ENCODE measurements around the gene FASN. TPM values are rescaled to one million over a fixed set of nuclear protein-coding genes. Genes with fewer than 3 reads are reported as not detected.
A peak's percentile ranks its signal among the peaks of the same experiment; 100 is the strongest.

FASN gene
- polyA plus RNA-seq, 1 of the 3 experiments (the other 2 are of a cell fraction): 55.1 TPM

DNA sequence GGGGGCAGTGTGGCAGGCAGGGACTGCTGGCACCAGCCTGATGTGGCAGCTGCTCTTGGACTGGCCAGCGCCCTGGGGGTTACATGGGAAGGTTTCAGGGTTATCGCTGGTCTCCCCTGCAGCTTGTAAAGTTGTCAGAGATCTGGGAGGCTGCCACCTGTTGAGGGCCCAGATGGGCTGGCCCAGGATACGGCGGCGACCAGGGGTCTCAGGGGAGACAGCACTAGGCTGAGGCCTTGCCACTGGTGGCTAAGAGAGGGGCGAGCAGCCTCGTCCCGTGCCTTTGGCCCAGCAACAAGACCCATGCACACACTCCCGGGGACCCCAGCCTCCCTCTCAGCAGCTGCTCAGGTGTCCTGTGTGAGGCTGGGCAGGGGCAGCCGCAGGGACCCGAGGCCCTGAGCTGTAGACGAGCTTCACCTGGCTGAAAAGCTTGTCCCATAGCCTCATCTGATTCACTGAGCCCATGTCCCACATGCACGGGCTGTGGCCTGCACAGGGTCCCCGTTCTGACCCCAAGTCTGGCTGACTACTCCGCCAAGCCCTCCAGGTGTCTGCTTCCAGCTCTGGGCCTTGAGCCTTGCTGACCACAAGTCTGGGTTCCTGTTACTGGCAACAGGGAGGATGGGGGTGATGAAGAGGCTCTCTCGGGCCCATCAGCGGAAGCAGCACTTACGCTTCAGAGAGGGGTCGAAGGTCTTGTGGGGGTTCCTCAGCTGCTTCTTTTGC, 38.6 kb downstream of the FASN start:
- Histone ChIP-seq H3K27me3 (ENCODE audit: insufficient read depth) (no peaks in the 10 kb centered on the region), H3K27ac (ENCODE audit: low read depth in 2 of 2, low read length in 1 of 2) (peak overlapping the region in 1 of 2 experiments; percentile 39; a peak in 1 of 4 replicates), H3K9me3 (no peaks in the 10 kb centered on the region), H3K9me2 (no peaks in the 10 kb centered on the region), H3K9ac (no peak overlapping the region), H3K4me2 (no peak overlapping the region), H3K4me1 (ENCODE audit: control insufficient read depth in 1 of 2, insufficient read depth in 2 of 2, low read depth in 1 of 2, low read length in 1 of 2) (peaks cover 2 to 14% of the 10 kb centered on the region in 2 experiments; a peak in 1 of 4 replicates), H2AFZ (ENCODE audit: low read depth) (no peak overlapping the region), H3K36me3 (replicated peaks in 1 of 2; ENCODE audit: control insufficient read depth in 1 of 2, insufficient read depth in 2 of 2, low read length in 1 of 2) (peaks cover 33 to 96% of the 10 kb centered on the region in 2 experiments), H4K20me1 (ENCODE audit: insufficient read depth) (no peaks in the 10 kb centered on the region), H3K4me3 (ENCODE audit: low read depth in 2 of 2, low read length in 1 of 2) (no peak overlapping the region), H3F3A (replicated peaks; ENCODE audit: insufficient read depth) (peaks cover 38% of the 10 kb centered on the region), H3K79me2 (ENCODE audit: insufficient read depth) (peaks cover 17% of the 10 kb centered on the region; the same call in 1 of the 2 replicates)
- ChIA-PET CTCF (interaction anchor here (1.2 to 8.0 kb wide), 6 partner anchors 22 to 99 kb away, joined by 4 to 47 read pairs (median 8); partner anchors contain the start of genes DCXR and RAC3), POLR2A (interaction anchor here (0.6 to 2.2 kb wide), 10 partner anchors 11 to 205 kb away, joined by 3 to 7 read pairs (median 4); partner anchors contain the start of genes DCXR and RAC3)
- TF ChIP-seq, protein P1, sequence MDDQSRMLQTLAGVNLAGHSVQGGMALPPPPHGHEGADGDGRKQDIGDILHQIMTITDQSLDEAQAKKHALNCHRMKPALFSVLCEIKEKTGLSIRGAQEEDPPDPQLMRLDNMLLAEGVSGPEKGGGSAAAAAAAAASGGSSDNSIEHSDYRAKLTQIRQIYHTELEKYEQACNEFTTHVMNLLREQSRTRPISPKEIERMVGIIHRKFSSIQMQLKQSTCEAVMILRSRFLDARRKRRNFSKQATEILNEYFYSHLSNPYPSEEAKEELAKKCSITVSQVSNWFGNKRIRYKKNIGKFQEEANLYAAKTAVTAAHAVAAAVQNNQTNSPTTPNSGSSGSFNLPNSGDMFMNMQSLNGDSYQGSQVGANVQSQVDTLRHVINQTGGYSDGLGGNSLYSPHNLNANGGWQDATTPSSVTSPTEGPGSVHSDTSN (IDR thresholded peaks at IDR 0.05): peak; percentile 27; the same call in 1 of the 2 replicates
- no peak for TF ChIP-seq TAF1 (IDR thresholded peaks at IDR 0.05; ENCODE audit: borderline replicate concordance, low read depth, low read length)
- WGBS (ENCODE audit: low lambda C conversion rate): 92% methylated on average over 11 of the region's 19 CpGs
- DNase-seq: no peak

DNA sequence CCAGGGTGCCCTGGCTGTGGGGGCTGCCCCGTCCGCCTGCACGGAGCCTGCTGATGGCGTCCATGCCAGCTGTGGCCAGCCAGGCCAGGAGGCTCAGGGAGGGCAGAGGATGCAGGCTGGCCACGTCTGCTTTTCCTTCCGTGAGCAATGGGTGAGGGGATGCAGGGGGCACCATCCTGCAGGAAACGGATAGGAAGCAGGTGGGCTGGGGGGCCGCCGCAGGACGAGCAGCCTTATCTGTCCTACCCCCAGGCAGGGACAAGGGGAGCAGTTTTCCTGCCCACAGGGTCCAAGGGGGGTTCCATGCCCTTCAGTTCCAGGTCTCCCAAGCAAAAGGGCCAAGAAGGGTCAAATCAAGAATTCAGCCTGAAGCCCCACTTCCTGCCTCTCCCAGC, 39.2 kb downstream of the FASN start:
- H4K20me1 ChIP-seq (ENCODE audit: insufficient read depth): no peaks in the 10 kb centered on the region

More for the DNA sequence above, 39.2 kb downstream of the FASN start:
- H3K36me3 ChIP-seq (replicated peaks in 1 of 2; ENCODE audit: control insufficient read depth in 1 of 2, insufficient read depth in 2 of 2, low read length in 1 of 2): peaks cover 39 to 98% of the 10 kb centered on the region in 2 experiments
- peaks cover 17% of the 10 kb centered on the region; the same call in 1 of the 2 replicates for H3K79me2 ChIP-seq (ENCODE audit: insufficient read depth)
- H3K27ac ChIP-seq (ENCODE audit: low read depth in 2 of 2, low read length in 1 of 2): peak overlapping the region in 1 of 2 experiments; percentile 48; a peak in 1 of 4 replicates
- peaks cover 33% of the 10 kb centered on the region for H3F3A ChIP-seq (replicated peaks; ENCODE audit: insufficient read depth)
- H3K9ac ChIP-seq: no peak overlapping the region
- H3K9me3 ChIP-seq: no peaks in the 10 kb centered on the region
- H2AFZ ChIP-seq (ENCODE audit: low read depth): no peak overlapping the region
- H3K4me1 ChIP-seq (ENCODE audit: control insufficient read depth in 1 of 2, insufficient read depth in 2 of 2, low read depth in 1 of 2, low read length in 1 of 2): peaks cover 0 to 8% of the 10 kb centered on the region in 2 experiments; a peak in 1 of 4 replicates
- no peak for DNase-seq
- POLR2A ChIA-PET: interaction anchor here (0.6 to 1.3 kb wide), 8 partner anchors 18 to 212 kb away, joined by 3 to 4 read pairs (median 3); partner anchors contain the start of genes DCXR and RAC3
- TF ChIP-seq IRF3 (IDR thresholded peaks at IDR 0.05; ENCODE audit: low read depth, low read length) (no peak), SIN3A (IDR thresholded peaks at IDR 0.05; ENCODE audit: borderline replicate concordance, low read depth, low read length) (no peak), FOSL2 (IDR thresholded peaks at IDR 0.05; ENCODE audit: borderline replicate concordance, low read depth) (no peak), POLR2AphosphoS5 (IDR thresholded peaks at IDR 0.05; ENCODE audit: low read depth, low read length) (peak; percentile 22), CTCF (IDR thresholded peaks at IDR 0.05) (no peak), RCOR1 (IDR thresholded peaks at IDR 0.05; ENCODE audit: low read length) (no peak)
- TF ChIP-seq, protein P2, sequence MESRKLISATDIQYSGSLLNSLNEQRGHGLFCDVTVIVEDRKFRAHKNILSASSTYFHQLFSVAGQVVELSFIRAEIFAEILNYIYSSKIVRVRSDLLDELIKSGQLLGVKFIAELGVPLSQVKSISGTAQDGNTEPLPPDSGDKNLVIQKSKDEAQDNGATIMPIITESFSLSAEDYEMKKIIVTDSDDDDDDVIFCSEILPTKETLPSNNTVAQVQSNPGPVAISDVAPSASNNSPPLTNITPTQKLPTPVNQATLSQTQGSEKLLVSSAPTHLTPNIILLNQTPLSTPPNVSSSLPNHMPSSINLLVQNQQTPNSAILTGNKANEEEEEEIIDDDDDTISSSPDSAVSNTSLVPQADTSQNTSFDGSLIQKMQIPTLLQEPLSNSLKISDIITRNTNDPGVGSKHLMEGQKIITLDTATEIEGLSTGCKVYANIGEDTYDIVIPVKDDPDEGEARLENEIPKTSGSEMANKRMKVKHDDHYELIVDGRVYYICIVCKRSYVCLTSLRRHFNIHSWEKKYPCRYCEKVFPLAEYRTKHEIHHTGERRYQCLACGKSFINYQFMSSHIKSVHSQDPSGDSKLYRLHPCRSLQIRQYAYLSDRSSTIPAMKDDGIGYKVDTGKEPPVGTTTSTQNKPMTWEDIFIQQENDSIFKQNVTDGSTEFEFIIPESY (IDR thresholded peaks at IDR 0.05; ENCODE audit: borderline replicate concordance, low read depth): no peak
- H3K4me2 ChIP-seq: no peak overlapping the region
- H3K27me3 ChIP-seq (ENCODE audit: insufficient read depth): no peaks in the 10 kb centered on the region
- 96% methylated on average over 10 of the region's 10 CpGs for WGBS (ENCODE audit: low lambda C conversion rate)
- no peak overlapping the region for H3K4me3 ChIP-seq (ENCODE audit: low read depth in 2 of 2, low read length in 1 of 2)
- CTCF ChIA-PET: interaction anchor here (1.2 to 8.0 kb wide), 7 partner anchors 21 to 99 kb away, joined by 4 to 47 read pairs (median 7); partner anchors contain the start of genes DCXR and RAC3
- no peaks in the 10 kb centered on the region for H3K9me2 ChIP-seq
